ENCODE data around the gene GATB.

DNA sequence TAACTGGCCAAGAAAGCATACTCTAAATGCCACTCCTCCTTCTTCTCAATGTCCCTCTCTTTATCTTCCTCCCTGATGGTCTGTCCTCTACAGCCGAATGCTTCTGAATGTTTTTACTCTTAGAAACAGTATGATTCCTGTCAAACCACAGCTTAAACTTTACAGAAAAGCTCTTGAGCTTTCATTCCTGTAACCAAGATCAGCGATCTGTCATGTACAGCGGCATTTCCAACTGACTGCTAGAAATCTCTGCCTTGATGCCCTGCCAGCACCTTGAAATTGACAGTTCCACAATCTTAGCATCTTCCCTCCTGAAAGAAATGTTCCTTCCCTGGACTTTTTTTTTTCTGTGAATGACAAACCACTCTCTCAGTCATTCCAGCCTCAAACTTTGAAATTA lies 11.5 kb upstream of the GATB start:
- TF ChIP-seq CTCF (IDR thresholded peaks at IDR 0.05) (no peak), EZH2 (IDR thresholded peaks at IDR 0.05; ENCODE audit: borderline replicate concordance, insufficient read depth, low read depth, low read length, poor library complexity, severe bottlenecking) (no peak)
